Measurements from ENCODE around the gene NHSL1. TPM values are rescaled to one million over a fixed set of nuclear protein-coding genes. Genes with fewer than 3 reads are reported as not detected.

Gene NHSL1
- total RNA-seq, 3 donors from 2014 or later = 15.4 to 17.4 (median 16.5) TPM

GRCh38 chr6:138477913-138478539 lies 21.3 kb downstream of the NHSL1 start:
- Histone ChIP-seq H3K4me3 (no peak overlapping the region), H3K36me3 (no peaks in the 10 kb centered on the region), H3K9me3 (no peaks in the 10 kb centered on the region), H3K4me1 (no peaks in the 10 kb centered on the region), H3K27me3 (no peaks in the 10 kb centered on the region), H3K27ac (no peak overlapping the region)
- no peak for TF ChIP-seq POLR2AphosphoS5 (IDR thresholded peaks at IDR 0.05)
- TF ChIP-seq, protein P1, sequence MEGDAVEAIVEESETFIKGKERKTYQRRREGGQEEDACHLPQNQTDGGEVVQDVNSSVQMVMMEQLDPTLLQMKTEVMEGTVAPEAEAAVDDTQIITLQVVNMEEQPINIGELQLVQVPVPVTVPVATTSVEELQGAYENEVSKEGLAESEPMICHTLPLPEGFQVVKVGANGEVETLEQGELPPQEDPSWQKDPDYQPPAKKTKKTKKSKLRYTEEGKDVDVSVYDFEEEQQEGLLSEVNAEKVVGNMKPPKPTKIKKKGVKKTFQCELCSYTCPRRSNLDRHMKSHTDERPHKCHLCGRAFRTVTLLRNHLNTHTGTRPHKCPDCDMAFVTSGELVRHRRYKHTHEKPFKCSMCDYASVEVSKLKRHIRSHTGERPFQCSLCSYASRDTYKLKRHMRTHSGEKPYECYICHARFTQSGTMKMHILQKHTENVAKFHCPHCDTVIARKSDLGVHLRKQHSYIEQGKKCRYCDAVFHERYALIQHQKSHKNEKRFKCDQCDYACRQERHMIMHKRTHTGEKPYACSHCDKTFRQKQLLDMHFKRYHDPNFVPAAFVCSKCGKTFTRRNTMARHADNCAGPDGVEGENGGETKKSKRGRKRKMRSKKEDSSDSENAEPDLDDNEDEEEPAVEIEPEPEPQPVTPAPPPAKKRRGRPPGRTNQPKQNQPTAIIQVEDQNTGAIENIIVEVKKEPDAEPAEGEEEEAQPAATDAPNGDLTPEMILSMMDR (IDR thresholded peaks at IDR 0.05) = no peak
- TF ChIP-seq POLR2A (IDR thresholded peaks at IDR 0.05) = no peak
- intact Hi-C loops (cut with DNase I; ENCODE audit: low total_unique reads) = loop anchor here (2.0 kb wide), 1 partner anchor 57 kb away; no protein-coding TSS in a partner anchor
- no peak for DNase-seq (ENCODE audit: low spot score in 2 of 2)

GRCh38 chr6:138476116-138476515 lies 23.2 kb downstream of the NHSL1 start:
- intact Hi-C loops (cut with DNase I; ENCODE audit: low total_unique reads) = loop anchor here (2.0 kb wide), 1 partner anchor 55 kb away; no protein-coding TSS in a partner anchor
- no peak for DNase-seq (ENCODE audit: low spot score in 2 of 2)
- H3K36me3 ChIP-seq = no peaks in the 10 kb centered on the region
- no peak overlapping the region for H3K4me3 ChIP-seq
- H3K4me1 ChIP-seq = no peaks in the 10 kb centered on the region
- H3K27ac ChIP-seq = no peak overlapping the region
- no peak for TF ChIP-seq POLR2A (IDR thresholded peaks at IDR 0.05)
- no peak for TF ChIP-seq POLR2AphosphoS5 (IDR thresholded peaks at IDR 0.05)
- TF ChIP-seq, protein P1 (IDR thresholded peaks at IDR 0.05) = no peak
- H3K9me3 ChIP-seq = no peaks in the 10 kb centered on the region
- no peaks in the 10 kb centered on the region for H3K27me3 ChIP-seq

- Histone ChIP-seq H3K27me3 (no peaks in the 10 kb centered on the region), H3K4me1 (no peaks in the 10 kb centered on the region), H3K4me3 (no peak overlapping the region), H3K9me3 (no peaks in the 10 kb centered on the region), H3K36me3 (no peaks in the 10 kb centered on the region), H3K27ac (no peak overlapping the region)
- TF ChIP-seq POLR2AphosphoS5 (IDR thresholded peaks at IDR 0.05) (no peak), POLR2A (IDR thresholded peaks at IDR 0.05) (no peak)
- TF ChIP-seq, protein P1 (IDR thresholded peaks at IDR 0.05) = no peak
- no peak for DNase-seq (ENCODE audit: low spot score in 2 of 2)
- intact Hi-C loops (cut with DNase I; ENCODE audit: low total_unique reads) = no loop called here
Measured at GRCh38 chr6:138473144-138473543, 26.1 kb downstream of the NHSL1 start.

DNA sequence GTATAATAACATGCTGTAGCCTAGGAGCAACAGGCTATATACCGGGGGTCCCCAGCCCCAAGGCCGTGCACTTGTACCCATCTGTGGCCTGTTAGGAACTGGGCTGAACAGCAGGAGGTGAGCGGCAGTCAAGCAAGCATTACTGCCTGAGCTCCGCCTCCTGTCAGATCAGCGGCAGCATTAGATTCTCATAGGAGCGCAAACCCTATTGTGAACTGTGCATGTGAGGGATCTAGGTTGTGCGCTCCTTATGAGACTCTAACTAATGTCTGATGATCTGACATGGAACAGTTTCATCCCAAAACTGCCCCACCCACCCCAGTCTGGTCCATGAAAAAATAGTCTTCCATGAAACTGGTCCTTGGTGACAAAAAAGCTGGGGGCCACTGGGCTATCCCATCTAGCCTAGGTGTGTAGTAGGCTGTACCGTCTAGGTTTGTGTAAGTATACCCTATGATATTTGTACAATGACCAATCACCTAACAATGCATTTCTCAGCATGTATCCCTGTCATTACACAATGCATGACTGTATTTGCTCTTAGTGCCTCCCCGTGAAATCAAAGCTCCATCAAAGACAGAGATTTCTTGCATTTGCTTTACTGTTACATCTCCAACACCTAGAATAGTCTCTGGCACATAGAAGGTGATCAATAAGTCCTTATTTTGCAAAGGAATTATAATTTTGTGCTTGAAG lies 30.8 kb downstream of the NHSL1 start:
- no peak for DNase-seq (ENCODE audit: low spot score in 2 of 2)
- TF ChIP-seq, protein P1 (IDR thresholded peaks at IDR 0.05) = no peak
- TF ChIP-seq POLR2AphosphoS5 (IDR thresholded peaks at IDR 0.05) (no peak), POLR2A (IDR thresholded peaks at IDR 0.05) (no peak)
- no peak overlapping the region for H3K27ac ChIP-seq
- no peaks in the 10 kb centered on the region for H3K4me1 ChIP-seq
- H3K9me3 ChIP-seq = no peaks in the 10 kb centered on the region
- H3K27me3 ChIP-seq = no peaks in the 10 kb centered on the region
- intact Hi-C loops (cut with DNase I; ENCODE audit: low total_unique reads) = no loop called here
- H3K36me3 ChIP-seq = no peaks in the 10 kb centered on the region
- H3K4me3 ChIP-seq = no peak overlapping the region

DNA sequence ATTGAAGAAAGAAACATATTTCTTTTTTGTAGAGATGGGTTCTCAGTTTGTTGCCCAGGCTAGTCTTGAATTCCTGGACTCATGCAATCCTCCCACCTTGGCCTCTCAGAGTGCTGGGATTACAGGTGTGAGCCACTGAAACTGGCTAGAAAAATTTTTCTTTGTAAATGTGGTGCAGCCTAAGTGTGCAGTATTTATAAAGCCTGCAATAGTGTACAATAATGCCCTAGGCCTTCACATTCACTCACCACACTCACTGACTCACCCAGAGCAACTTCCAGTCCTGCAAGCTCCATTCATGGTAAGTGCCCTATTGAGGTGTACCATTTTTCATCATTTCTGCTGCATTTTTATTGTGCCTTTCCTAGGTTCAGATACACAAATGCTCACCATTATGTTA lies 31.4 kb downstream of the NHSL1 start:
- H3K36me3 ChIP-seq = no peaks in the 10 kb centered on the region
- no peaks in the 10 kb centered on the region for H3K9me3 ChIP-seq
- TF ChIP-seq POLR2AphosphoS5 (IDR thresholded peaks at IDR 0.05) = no peak
- TF ChIP-seq POLR2A (IDR thresholded peaks at IDR 0.05) = no peak
- TF ChIP-seq, protein P1 (IDR thresholded peaks at IDR 0.05) = no peak
- H3K4me1 ChIP-seq = no peaks in the 10 kb centered on the region
- DNase-seq (ENCODE audit: low spot score in 2 of 2) = no peak
- H3K27me3 ChIP-seq = no peaks in the 10 kb centered on the region
- H3K4me3 ChIP-seq = no peak overlapping the region
- intact Hi-C loops (cut with DNase I; ENCODE audit: low total_unique reads) = loop anchor here (2.0 kb wide), 1 partner anchor 43 kb away; no protein-coding TSS in a partner anchor
- H3K27ac ChIP-seq = no peak overlapping the region

Measured in breast epithelium (tissue), 4 donors.